Thyroid gland (tissue), 4 donors: ENCODE data around the gene TNKS2. TPM values are rescaled to one million over a fixed set of nuclear protein-coding genes. Genes with fewer than 3 reads are reported as not detected.

Experiments
- DNase-seq, 2 donors: peaks; one replicate each; pipeline ENCODE4 v3.0.0-alpha.2; 2019
- H3K27ac ChIP-seq, 3 donors: fragments of 200-600 bp; sonication (generic); 1 replicate in 2 of 3; 2 replicates in 1 of 3; pipeline ENCODE4 v1.5.1; 2016 to 2019; ENCODE audit warnings: mild to moderate bottlenecking in 1 of 3, moderate library complexity in 1 of 3
- H3K27me3 ChIP-seq: fragments of 200-600 bp; sonication (generic); one replicate; pipeline ENCODE4 v1.5.1; 2019
- H3K36me3 ChIP-seq, 2 donors: fragments of 200-600 bp; sonication (generic); one replicate each; pipeline ENCODE4 v1.5.1; 2016 to 2019
- H3K4me1 ChIP-seq, 2 donors: fragments of 200-600 bp; sonication (generic); one replicate each; pipeline ENCODE4 v1.5.1; 2017 to 2019
- H3K4me3 ChIP-seq, 3 donors: fragments of 200-600 bp; sonication (generic); replicated peaks in 1 of 3; 1 replicate in 2 of 3; 2 replicates in 1 of 3; pipeline ENCODE4 v1.5.1; 2016; ENCODE audit warnings: mild to moderate bottlenecking in 1 of 3
- H3K9me3 ChIP-seq: fragments of 200-600 bp; sonication (generic); one replicate; pipeline ENCODE4 v1.5.1; 2017
- POLR2A ChIP-seq, 2 donors: fragments of 450-650 bp; IDR thresholded peaks; one replicate each; pipeline ENCODE4 v1.6.1; 2017; ENCODE audit warnings: antibody characterized with exemption in 2 of 2, mild to moderate bottlenecking in 2 of 2, moderate library complexity in 1 of 2
- WGBS, 2 donors: methylation state at CpG; one replicate each; pipeline ENCODE4 v1.1.5; 2017; 5-methylcytosine and 5-hydroxymethylcytosine counted together
- intact Hi-C: fragments of 100-400 bp; cut with DNase I; formaldehyde crosslinking; loops from one replicate; pipeline ENCODE4 v1.15.1; 2023
- small RNA-seq: library from RNA; depleted of rRNA; stranded (forward); fragments of <200 nt; gene quantifications from one replicate; pipeline ENCODE3, GENCODE V24; 2016
- total RNA-seq, 4 donors: library from RNA; depleted of rRNA; stranded (reverse); fragments of >200 nt; gene quantifications; one replicate each; pipeline ENCODE4 v1.2.3, GENCODE V29; 2016
- TF ChIP-seq, protein P1 (sequence below), 6 experiments: fragments of 200-600 bp in 3 of 6; fragments of 450-650 bp in 3 of 6; sonication (generic) in 3 of 6; IDR thresholded peaks; one replicate each; pipeline ENCODE4 v1.5.1; 2016 to 2019; ENCODE audit warnings: antibody characterized with exemption in 6 of 6, mild to moderate bottlenecking in 2 of 6, inconsistent platforms in 1 of 6, moderate library complexity in 1 of 6

TNKS2 gene
- total RNA-seq, 4 donors from 2014 or later: 56.5 to 99.7 (median 66.1) TPM

- TF ChIP-seq POLR2A (IDR thresholded peaks at IDR 0.05): no peak
- TF ChIP-seq, protein P1, sequence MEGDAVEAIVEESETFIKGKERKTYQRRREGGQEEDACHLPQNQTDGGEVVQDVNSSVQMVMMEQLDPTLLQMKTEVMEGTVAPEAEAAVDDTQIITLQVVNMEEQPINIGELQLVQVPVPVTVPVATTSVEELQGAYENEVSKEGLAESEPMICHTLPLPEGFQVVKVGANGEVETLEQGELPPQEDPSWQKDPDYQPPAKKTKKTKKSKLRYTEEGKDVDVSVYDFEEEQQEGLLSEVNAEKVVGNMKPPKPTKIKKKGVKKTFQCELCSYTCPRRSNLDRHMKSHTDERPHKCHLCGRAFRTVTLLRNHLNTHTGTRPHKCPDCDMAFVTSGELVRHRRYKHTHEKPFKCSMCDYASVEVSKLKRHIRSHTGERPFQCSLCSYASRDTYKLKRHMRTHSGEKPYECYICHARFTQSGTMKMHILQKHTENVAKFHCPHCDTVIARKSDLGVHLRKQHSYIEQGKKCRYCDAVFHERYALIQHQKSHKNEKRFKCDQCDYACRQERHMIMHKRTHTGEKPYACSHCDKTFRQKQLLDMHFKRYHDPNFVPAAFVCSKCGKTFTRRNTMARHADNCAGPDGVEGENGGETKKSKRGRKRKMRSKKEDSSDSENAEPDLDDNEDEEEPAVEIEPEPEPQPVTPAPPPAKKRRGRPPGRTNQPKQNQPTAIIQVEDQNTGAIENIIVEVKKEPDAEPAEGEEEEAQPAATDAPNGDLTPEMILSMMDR (IDR thresholded peaks at IDR 0.05): no peak
- H3K9me3 ChIP-seq: no peaks in the 10 kb centered on the region
- no peaks in the 10 kb centered on the region for H3K27me3 ChIP-seq
- H3K4me3 ChIP-seq: no peak overlapping the region
- WGBS, 2 donors: 84 to 86% methylated on average over 4 of the region's 4 CpGs
- intact Hi-C loops: loop anchor here (5.0 kb wide), 1 partner anchor 153 kb away; no protein-coding TSS in a partner anchor
- peaks cover 0 to 6% of the 10 kb centered on the region in 2 donors for H3K4me1 ChIP-seq
- no peak for DNase-seq
- no peak overlapping the region for H3K27ac ChIP-seq
- no peaks in the 10 kb centered on the region for H3K36me3 ChIP-seq
Observed at GRCh38 chr10:91910467-91910866, 112.2 kb downstream of the TNKS2 start.

Small RNA genes within 50 kb of the gene (small RNA-seq; reads per million reads assigned to genes)
- gene AL359198.2 (not detected), gene SRP9P1 (not detected)

Other genes with a start within 250 kb of the TNKS2 start
- 1 to 10 TPM; 2.1 to 4.4 (median 2.7) TPM for gene PPP1R3C, start 165.4 kb upstream of the TNKS2 start, total RNA-seq
- 1 to 10 TPM in 3 of 4 donors, under 1 TPM in 1; 0.96 to 2.6 (median 2.0) TPM for gene FGFBP3, start 111.1 kb downstream of the TNKS2 start, total RNA-seq
- 10 to 100 TPM; 42.6 to 61.3 (median 46.6) TPM for gene BTAF1, start 125.3 kb downstream of the TNKS2 start, total RNA-seq